Erythroblast (primary cell): Measurements from ENCODE around the gene RBMS1.

Experiments used
- GATA1 ChIP-seq: IDR thresholded peaks from 2 replicates; pipeline ENCODE4 v1.6.1; 2011; ENCODE audit warnings: low read depth, mild to moderate bottlenecking, control low read depth, low read length, moderate library complexity
- POLR2A ChIP-seq: IDR thresholded peaks from 2 replicates; pipeline ENCODE4 v1.6.1; 2011; ENCODE audit warnings: mild to moderate bottlenecking, low read length

- TF ChIP-seq POLR2A (no peak), GATA1 (no peak)
Observed at GRCh38 chr2:160306985-160307384, 186.6 kb downstream of the RBMS1 start.
